ENCODE results near the gene GGT5.
"Not testable (repeated sequence)": the region's sequence is repeated elsewhere in the genome, so short reads cannot be mapped to it uniquely, and the experiment has no call there.

GGT5 gene

DNA sequence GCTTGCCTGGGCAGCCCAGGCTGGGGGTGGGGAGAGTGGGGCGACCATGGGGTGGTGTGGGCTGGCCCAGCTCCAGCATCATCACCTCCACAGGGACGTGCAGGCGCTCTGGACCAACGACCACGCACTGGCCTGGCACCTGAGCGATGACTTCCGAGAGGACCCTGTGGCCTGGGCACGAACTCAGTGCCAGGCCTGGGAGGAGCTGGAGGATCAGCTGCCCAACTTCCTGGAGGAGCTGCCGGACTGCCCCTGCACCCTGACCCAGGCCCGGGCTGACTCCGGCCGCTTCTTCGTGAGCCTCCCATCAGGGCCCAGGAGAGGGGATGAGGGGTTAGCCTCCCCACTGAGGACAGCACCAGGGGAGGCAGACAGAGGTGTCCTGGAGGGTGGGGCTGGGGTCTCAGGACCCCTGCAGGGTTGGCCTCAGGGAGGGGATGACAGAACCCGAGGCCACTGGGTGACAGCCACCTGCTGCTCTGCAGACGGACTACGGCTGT lies 59.8 kb downstream of the GGT5 start:
- no peak for DNase-seq (ENCODE audit: low read depth in 2 of 2, low spot score in 1 of 2)

- DNase-seq (ENCODE audit: low read depth in 2 of 2, low spot score in 1 of 2) = no peak
These were observed 60.7 kb downstream of the GGT5 start for GRCh38 chr22:24184057-24184798.

DNA sequence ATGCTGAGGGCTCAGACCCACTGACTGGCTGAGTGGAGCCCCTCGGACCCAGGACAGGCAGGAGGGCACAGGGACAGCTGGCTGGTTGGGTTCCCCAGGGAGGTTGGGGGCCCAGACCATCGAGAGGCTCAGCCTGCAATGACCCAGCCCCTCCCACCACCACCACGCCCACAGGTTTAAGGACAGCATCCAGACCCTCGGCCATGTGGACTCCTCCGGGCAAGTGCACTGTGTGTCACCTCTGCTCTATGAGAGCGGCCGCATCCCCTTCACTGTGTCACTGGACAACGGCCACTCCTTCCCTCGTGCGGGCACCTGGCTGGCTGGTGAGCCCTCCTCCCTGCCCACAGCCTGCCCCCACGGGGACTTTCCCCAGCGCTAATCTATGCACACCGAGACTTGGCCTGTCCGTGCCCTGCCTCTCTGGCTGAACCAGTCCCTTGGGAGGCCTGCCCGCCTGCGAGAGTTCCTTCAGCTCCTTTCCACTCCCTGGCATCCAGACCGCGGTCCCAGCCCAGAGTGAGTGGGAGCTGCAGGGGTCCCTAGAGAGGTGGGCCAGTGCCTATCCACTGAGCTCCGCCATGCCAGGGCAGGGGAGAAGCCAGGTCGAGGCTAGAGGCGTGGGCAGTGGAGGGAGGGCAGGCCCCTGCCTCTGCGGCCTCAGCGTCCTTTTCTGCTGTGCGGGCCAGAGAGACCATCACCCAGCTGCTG lies 61.4 kb downstream of the GGT5 start:
- DNase-seq (ENCODE audit: low read depth in 2 of 2, low spot score in 1 of 2) = no peak

- DNase-seq (ENCODE audit: low read depth in 2 of 2, low spot score in 1 of 2) = not testable (repeated sequence)
These were observed 62.0 kb downstream of the GGT5 start for GRCh38 chr22:24182900-24183246.

- no peak for DNase-seq (ENCODE audit: low read depth in 2 of 2, low spot score in 1 of 2)
These were observed 62.6 kb downstream of the GGT5 start for GRCh38 chr22:24181996-24182899.

DNA sequence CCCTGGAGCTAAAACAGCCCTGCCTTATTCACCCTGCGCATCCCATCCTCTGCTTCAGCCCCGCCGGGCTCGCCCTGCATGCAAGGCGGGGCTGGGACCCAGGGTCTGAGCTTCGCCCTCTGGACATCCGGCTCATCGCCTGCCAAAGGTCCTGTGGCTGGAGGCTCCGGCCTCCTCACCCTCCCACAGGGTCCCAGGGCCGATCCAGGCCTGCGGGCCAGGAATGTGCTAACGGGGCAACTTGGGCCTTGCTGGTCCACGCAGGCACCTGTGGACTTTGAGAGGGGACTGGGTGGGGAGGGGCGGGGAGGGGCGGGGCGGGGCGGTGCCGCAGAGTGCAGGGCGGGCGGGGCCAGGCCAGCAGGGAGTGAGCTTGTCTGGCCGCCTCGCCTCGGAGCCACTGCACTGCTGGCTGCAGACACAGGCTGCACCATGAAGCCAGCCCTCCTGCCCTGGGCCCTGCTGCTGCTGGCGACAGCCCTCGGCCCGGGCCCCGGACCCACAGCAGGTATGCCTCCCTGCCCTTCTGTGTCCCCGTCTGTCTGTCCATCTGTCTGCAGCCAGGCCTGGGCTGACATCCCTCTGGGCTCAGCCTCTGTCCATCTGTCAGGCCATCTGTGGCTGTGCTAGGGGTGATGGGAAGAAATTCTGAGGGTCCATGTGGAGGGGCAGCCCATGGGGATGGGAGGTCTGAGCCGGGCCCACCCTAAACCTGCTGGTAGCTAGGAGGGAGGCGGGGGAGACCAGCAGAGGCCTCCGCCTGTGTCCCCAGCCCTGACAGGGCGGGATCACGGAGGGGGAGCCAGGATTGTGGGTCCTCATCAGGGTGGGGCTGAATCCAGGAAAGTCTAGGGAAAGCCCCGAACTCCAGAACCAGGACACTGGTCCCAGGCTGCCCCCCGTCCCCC lies 63.5 kb downstream of the GGT5 start, which contains the start of gene SUSD2:
TSS of gene SUSD2 (plus strand) at position 400 of the 908 bp plus-strand sequence. CDS start at position 433, 33 bp downstream.
- no peak for DNase-seq (ENCODE audit: low read depth in 2 of 2, low spot score in 1 of 2)

DNA sequence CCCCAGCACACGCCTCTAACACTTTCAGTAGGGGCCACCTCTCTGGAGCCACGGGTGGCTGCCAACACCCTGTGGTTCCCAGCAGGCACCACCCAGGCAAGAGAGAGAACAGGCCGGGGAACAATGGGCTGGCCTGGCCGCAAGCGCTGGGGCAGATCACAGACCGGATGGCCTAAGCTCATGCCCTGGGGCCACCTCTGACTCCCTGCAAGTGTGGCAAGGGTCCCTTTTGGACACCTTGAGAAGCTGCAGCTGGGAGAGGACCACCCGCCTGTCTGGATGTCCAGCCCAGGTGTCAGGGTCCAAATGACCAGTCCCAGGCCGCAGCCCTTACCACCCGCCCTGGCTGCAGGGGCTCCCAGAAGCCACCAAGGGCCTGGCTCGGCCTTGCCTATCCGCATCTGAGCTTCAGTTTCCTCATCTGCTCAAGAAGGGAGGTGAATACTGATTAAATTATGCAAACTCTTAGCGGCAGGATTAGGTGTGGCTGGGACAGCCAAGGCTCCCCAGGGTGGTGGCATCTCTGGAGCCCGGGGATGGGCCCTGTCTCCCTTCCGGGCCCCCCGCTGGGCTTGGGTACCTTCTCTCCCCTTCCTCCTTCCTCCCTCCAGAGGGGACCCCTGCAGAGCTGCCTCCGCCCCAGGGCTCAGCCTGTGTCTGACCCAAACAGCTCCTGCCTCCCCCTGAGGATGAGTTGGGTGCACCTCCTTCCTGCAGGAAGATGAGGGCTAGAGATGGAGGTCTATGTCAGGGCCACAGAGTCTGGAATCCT lies 64.4 kb downstream of the GGT5 start:
- DNase-seq (ENCODE audit: low read depth in 2 of 2, low spot score in 1 of 2) = no peak

- no peak for DNase-seq (ENCODE audit: low read depth in 2 of 2, low spot score in 1 of 2)
These were observed 65.2 kb downstream of the GGT5 start for GRCh38 chr22:24179478-24180210.

- DNase-seq (ENCODE audit: low read depth in 2 of 2, low spot score in 1 of 2) = no peak
These were observed 66.1 kb downstream of the GGT5 start for GRCh38 chr22:24178502-24179440.

- no peak for DNase-seq (ENCODE audit: low read depth in 2 of 2, low spot score in 1 of 2)
These were observed 66.9 kb downstream of the GGT5 start for GRCh38 chr22:24178021-24178431.

GRCh38 chr22:24177456-24177855 lies 67.4 kb downstream of the GGT5 start:
- DNase-seq (ENCODE audit: low read depth in 2 of 2, low spot score in 1 of 2) = no peak

- DNase-seq (ENCODE audit: low read depth in 2 of 2, low spot score in 1 of 2) = no peak
These were observed 67.8 kb downstream of the GGT5 start for GRCh38 chr22:24177045-24177444.

GRCh38 chr22:24176630-24177029 lies 68.3 kb downstream of the GGT5 start:
- no peak for DNase-seq (ENCODE audit: low read depth in 2 of 2, low spot score in 1 of 2)

- DNase-seq (ENCODE audit: low read depth in 2 of 2, low spot score in 1 of 2) = no peak
These were observed 68.8 kb downstream of the GGT5 start for GRCh38 chr22:24176040-24176439.

DNA sequence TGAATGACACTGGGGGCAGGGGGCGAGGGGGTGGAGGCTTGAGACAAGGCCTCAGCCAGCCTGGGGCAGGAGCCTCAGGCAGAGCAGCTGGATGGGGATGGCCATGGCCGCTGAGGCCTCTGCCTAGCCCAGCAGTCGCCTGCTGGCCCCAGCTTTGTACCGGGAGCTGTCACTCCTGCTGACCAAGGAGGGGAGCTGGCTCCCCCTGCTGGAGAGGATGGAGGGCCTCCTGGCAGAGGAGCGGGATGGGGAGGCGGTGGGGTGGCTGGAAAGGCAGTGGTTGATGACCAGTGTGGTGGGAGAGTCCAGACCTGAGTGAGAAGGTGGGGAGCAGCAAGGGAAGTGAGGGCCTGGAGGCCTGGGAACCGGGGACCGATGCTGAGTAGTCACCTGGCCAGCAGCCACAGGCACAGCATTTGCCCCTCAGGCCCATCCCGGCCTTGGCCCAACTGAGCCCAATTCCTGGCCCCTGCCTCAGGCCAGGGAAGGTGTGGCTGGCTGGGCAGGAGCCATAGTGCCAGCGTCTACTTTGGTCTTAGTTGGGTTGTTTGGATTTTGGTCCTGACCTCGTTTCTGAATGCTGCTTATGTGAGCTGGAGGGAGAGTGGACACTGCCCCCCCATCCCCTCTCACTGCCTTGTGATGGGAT lies 69.6 kb downstream of the GGT5 start:
- DNase-seq (ENCODE audit: low read depth in 2 of 2, low spot score in 1 of 2) = peak in 1 of 2 donors; percentile 42

- no peak for DNase-seq (ENCODE audit: low read depth in 2 of 2, low spot score in 1 of 2)
These were observed 73.1 kb downstream of the GGT5 start for GRCh38 chr22:24171822-24172221.

- no peak for DNase-seq (ENCODE audit: low read depth in 2 of 2, low spot score in 1 of 2)
These were observed 74.2 kb downstream of the GGT5 start for GRCh38 chr22:24170632-24171031.

Measured in stimulated activated CD8-positive, alpha-beta memory T cell treated with anti-CD3 and anti-CD28 coated beads, Interleukin-4, amount 100 ng/mL, for 4 hours (primary cell).